Measurements from ENCODE around the gene MTNR1B. TPM values are rescaled to one million over a fixed set of nuclear protein-coding genes. Genes with fewer than 3 reads are reported as not detected.

MTNR1B gene
- total and polyA plus RNA-seq, 4 donors, result not detected

DNA sequence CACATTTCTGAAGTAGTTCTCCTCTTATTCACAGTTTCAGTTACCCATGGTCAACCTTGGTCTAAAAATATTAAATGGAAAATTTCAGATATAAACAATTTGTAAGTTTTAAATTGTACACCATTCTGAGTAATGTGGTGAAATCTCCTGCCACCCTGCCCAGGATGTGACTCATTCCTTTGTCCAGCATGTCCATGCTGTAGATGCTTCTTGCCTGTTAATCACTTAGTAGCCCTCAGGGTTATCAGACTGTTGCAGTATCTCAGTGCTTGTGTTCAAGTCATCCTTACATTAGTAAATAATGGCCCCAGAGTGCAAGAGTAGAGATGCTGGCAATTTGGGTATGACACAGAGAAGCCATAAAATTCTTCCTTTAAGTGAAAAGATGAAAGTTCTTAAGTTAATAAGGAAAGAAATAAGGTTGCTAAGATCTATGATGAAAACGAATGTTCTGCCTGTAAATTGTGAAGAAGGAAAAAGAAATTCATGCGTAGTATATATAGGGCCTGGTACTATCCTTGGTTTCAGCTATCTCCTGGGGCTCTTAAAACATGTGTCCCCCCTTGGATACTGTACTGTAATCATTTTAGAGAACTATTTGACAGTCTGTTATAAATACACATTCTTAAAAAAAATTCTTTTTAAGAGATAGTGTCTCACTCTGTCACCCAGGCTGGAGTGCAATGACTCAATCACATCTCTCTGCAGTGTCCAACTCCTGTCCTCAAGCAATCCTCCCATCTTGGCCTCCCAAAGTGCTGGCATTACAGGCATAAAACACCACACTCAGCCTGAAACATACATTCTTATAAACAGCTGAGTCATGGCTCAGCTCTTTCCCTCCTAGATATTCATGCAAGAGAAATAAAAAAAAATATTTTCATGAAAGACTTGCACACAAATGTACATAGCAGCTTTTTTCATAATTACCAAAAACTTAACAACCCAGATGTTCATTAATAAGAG, 31.3 kb downstream of the MTNR1B start:
- Histone ChIP-seq H3K27ac (ENCODE audit: low read depth in 1 of 2, low read length in 1 of 2) (no peak overlapping the region), H3K27me3 (ENCODE audit: control insufficient read depth in 3 of 3, insufficient read depth in 3 of 3, low read length in 2 of 3) (no peaks in the 10 kb centered on the region), H3K9me3 (ENCODE audit: control insufficient read depth in 4 of 4, insufficient read depth in 3 of 4, low read length in 3 of 4) (peaks cover 0 to 3% (median 0%) of the 10 kb centered on the region in 4 donors), H3K9ac (ENCODE audit: insufficient read depth in 1 of 2, low read length in 2 of 2) (no peak overlapping the region), H3K4me1 (ENCODE audit: control insufficient read depth in 5 of 5, insufficient read depth in 5 of 5, low read length in 5 of 5) (no peaks in the 10 kb centered on the region), H3K36me3 (ENCODE audit: control insufficient read depth in 4 of 4, insufficient read depth in 4 of 4, low read length in 4 of 4) (no peaks in the 10 kb centered on the region), H3K4me3 (no peak overlapping the region)
- ATAC-seq (ENCODE audit: insufficient read depth, low FRiP score) (no peak), DNase-seq (no peak)
- 81 to 88% methylated on average over 2 of the region's 2 CpGs for WGBS, 2 donors
- no peak for TF ChIP-seq CTCF (IDR thresholded peaks at IDR 0.05; ENCODE audit: control extremely low read depth, extremely low read depth)

DNA sequence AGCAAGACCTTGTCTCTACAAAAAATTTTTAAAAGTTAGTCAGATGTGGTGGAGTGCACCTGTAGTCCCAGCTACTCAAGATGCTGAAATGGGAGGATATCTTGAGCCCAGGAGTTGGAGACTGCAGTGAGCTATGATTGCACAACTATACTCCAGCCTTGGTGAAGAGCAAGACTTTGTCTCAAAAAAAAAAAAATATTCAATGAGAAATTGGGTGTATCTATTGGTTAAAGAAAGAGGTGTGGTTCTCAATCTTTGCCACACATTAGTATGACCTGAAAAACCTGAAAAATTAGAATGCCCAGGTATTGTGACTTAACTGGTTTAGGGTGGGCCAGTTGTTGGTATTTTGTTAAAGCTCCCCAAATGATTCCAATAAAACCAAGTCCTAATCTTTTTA, 32.4 kb downstream of the MTNR1B start:
- Histone ChIP-seq H3K4me3 (no peak overlapping the region), H3K9ac (ENCODE audit: insufficient read depth in 1 of 2, low read length in 2 of 2) (no peak overlapping the region), H3K4me1 (ENCODE audit: control insufficient read depth in 5 of 5, insufficient read depth in 5 of 5, low read length in 5 of 5) (no peaks in the 10 kb centered on the region), H3K36me3 (ENCODE audit: control insufficient read depth in 4 of 4, insufficient read depth in 4 of 4, low read length in 4 of 4) (no peaks in the 10 kb centered on the region), H3K27me3 (ENCODE audit: control insufficient read depth in 3 of 3, insufficient read depth in 3 of 3, low read length in 2 of 3) (no peaks in the 10 kb centered on the region), H3K9me3 (ENCODE audit: control insufficient read depth in 4 of 4, insufficient read depth in 3 of 4, low read length in 3 of 4) (peaks cover 0 to 3% (median 0%) of the 10 kb centered on the region in 4 donors), H3K27ac (ENCODE audit: low read depth in 1 of 2, low read length in 1 of 2) (no peak overlapping the region)
- DNase-seq (no peak), ATAC-seq (ENCODE audit: insufficient read depth, low FRiP score) (no peak)
- TF ChIP-seq CTCF (IDR thresholded peaks at IDR 0.05; ENCODE audit: control extremely low read depth, extremely low read depth), result no peak

GRCh38 chr11:93002380-93002779, 32.9 kb downstream of the MTNR1B start:
- WGBS, 2 donors, result 72 to 82% methylated on average over 3 of the region's 3 CpGs
- ATAC-seq (ENCODE audit: insufficient read depth, low FRiP score), result no peak
- DNase-seq, result no peak
- H3K36me3 ChIP-seq (ENCODE audit: control insufficient read depth in 4 of 4, insufficient read depth in 4 of 4, low read length in 4 of 4), result no peaks in the 10 kb centered on the region
- H3K4me1 ChIP-seq (ENCODE audit: control insufficient read depth in 5 of 5, insufficient read depth in 5 of 5, low read length in 5 of 5), result no peaks in the 10 kb centered on the region
- no peak overlapping the region for H3K9ac ChIP-seq (ENCODE audit: insufficient read depth in 1 of 2, low read length in 2 of 2)
- no peak overlapping the region for H3K27ac ChIP-seq (ENCODE audit: low read depth in 1 of 2, low read length in 1 of 2)
- H3K9me3 ChIP-seq (ENCODE audit: control insufficient read depth in 4 of 4, insufficient read depth in 3 of 4, low read length in 3 of 4), result peaks cover 0 to 3% (median 0%) of the 10 kb centered on the region in 4 donors
- no peak for TF ChIP-seq CTCF (IDR thresholded peaks at IDR 0.05; ENCODE audit: control extremely low read depth, extremely low read depth)
- H3K27me3 ChIP-seq (ENCODE audit: control insufficient read depth in 3 of 3, insufficient read depth in 3 of 3, low read length in 2 of 3), result no peaks in the 10 kb centered on the region
- H3K4me3 ChIP-seq, result no peak overlapping the region

Data from lung (tissue), 12 donors.